ENCODE measurements around the gene NEXN.
"Not testable (repeated sequence)": the region's sequence is repeated elsewhere in the genome, so short reads cannot be mapped to it uniquely, and the experiment has no call there.

The NEXN gene

DNA sequence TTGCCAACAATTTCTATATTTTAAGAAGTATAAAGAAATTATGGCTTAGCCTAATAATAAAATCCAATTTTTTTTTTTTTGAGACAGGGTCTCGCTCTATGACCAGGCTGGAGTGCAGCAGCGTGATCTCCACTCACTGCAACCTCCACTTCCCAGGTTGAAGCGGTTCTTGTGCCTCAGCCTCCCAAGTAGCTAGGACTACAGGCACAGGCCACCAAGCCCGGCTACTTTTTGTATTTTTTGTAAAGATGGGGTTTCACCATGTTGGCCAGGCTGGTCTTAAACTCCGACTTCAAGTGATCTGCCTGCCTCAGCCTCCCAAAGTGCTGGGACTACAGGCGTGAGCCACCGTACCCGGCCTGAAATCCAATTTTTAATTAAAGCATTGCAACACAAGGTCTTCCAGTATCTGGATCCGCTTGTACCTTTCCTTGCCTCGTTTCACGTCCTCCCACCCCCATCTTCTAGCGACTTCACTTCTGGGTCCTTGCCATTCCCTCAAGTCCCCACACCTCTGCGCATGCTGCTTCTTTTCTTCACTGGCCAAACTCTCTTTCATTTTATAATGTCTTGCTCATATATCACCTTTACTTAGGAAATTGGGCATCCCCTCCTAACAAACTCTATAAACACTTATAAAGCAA is 88.1 kb downstream of the NEXN start:
- Histone ChIP-seq H3K4me1 (ENCODE audit: insufficient read depth, insufficient read length) (no peaks in the 10 kb centered on the region), H3K36me3 (ENCODE audit: insufficient read depth, insufficient read length, low read length) (peaks cover 67% of the 10 kb centered on the region), H3K9ac (ENCODE audit: insufficient read length, low read depth) (peak overlapping the region; percentile 100), H3K9me3 (ENCODE audit: insufficient read depth, low read length) (no peaks in the 10 kb centered on the region), H3K27me3 (ENCODE audit: insufficient read depth, insufficient read length) (no peaks in the 10 kb centered on the region), H3K4me3 (ENCODE audit: insufficient read length, low read depth) (peak overlapping the region; percentile 100)
- TF ChIP-seq SUZ12 (IDR thresholded peaks at IDR 0.05; ENCODE audit: extremely low read depth, insufficient read depth, insufficient read length) = no peak
- no peak for TF ChIP-seq YY1 (IDR thresholded peaks at IDR 0.05; ENCODE audit: insufficient read depth, insufficient read length)
- no peak for TF ChIP-seq ZNF274 (IDR thresholded peaks at IDR 0.05; ENCODE audit: low read depth, low read length)
- no peak for DNase-seq (ENCODE audit: low read depth, low spot score)

GRCh38 chr1:77977989-77978292 is 89.5 kb downstream of the NEXN start:
- DNase-seq (ENCODE audit: low read depth, low spot score) = no peak
- Histone ChIP-seq H3K9ac (ENCODE audit: insufficient read length, low read depth) (peak overlapping the region; percentile 100), H3K27me3 (ENCODE audit: insufficient read depth, insufficient read length) (no peaks in the 10 kb centered on the region), H3K36me3 (ENCODE audit: insufficient read depth, insufficient read length, low read length) (peaks cover 71% of the 10 kb centered on the region), H3K4me3 (ENCODE audit: insufficient read length, low read depth) (peak overlapping the region; percentile 100), H3K4me1 (ENCODE audit: insufficient read depth, insufficient read length) (no peaks in the 10 kb centered on the region), H3K9me3 (ENCODE audit: insufficient read depth, low read length) (no peaks in the 10 kb centered on the region)
- TF ChIP-seq YY1 (IDR thresholded peaks at IDR 0.05; ENCODE audit: insufficient read depth, insufficient read length) (no peak), ZNF274 (IDR thresholded peaks at IDR 0.05; ENCODE audit: low read depth, low read length) (no peak), SUZ12 (IDR thresholded peaks at IDR 0.05; ENCODE audit: extremely low read depth, insufficient read depth, insufficient read length) (no peak)

- no peaks in the 10 kb centered on the region for H3K27me3 ChIP-seq (ENCODE audit: insufficient read depth, insufficient read length)
- H3K9me3 ChIP-seq (ENCODE audit: insufficient read depth, low read length) = no peaks in the 10 kb centered on the region
- H3K9ac ChIP-seq (ENCODE audit: insufficient read length, low read depth) = peak overlapping the region; percentile 100
- H3K36me3 ChIP-seq (ENCODE audit: insufficient read depth, insufficient read length, low read length) = peaks cover 70% of the 10 kb centered on the region
- H3K4me1 ChIP-seq (ENCODE audit: insufficient read depth, insufficient read length) = no peaks in the 10 kb centered on the region
- peak overlapping the region; percentile 100 for H3K4me3 ChIP-seq (ENCODE audit: insufficient read length, low read depth)
- TF ChIP-seq YY1 (IDR thresholded peaks at IDR 0.05; ENCODE audit: insufficient read depth, insufficient read length) (peak; percentile 43), SUZ12 (IDR thresholded peaks at IDR 0.05; ENCODE audit: extremely low read depth, insufficient read depth, insufficient read length) (no peak)
- DNase-seq (ENCODE audit: low read depth, low spot score) = peak; percentile 76
Observed at GRCh38 chr1:77978293-77978968, 90.0 kb downstream of the NEXN start.

DNA sequence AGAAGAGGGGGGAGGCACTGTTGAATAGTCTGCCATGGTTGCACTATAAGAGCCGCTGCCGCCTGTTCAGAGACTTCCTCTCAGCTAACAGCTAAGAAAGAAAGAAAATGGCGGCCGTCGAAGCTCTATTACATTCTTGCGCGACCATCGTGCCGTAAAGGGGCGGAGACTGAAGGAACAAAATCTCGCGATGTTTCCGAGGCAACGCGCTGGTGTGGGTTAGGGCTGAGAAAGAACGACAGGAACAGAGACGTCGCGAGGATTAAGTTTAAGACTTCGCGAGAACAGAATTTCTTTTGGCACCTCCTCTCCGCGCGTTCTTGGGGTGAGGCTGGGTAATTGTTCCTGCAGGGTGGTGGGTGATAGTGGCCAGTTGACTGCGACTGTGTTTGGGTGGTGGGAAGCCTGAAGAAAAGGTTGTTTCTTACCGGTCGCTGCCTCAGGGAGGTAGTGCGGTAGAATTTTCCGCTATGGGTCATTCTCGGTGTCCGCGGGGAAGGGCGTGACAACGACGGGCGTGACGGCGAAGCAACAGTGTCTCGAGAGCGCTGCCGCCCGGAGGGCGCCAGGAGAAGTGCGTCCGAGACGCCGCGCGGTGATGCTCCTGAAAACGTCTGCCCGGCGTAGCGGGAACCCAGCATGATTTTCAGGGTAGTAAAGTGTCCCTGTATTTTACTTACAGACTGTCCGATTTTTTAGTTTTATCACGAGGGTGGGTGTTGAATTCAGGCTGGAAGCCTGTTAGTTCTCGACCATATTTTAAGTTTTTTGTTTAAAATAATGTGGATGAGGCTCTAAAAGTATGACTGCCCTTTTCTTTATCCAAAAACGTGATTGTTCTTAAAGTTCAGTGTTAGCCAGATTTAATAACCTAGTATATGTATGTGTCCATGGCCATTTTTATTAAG is 90.8 kb downstream of the NEXN start, which contains the start of gene FUBP1:
FUBP1 (minus strand) TSS at position 104 of the 908 bp plus-strand sequence; CDS start at position 36, 68 bp downstream.
- H3K4me3 ChIP-seq (ENCODE audit: insufficient read length, low read depth) = peak within 1 kb of the TSS; percentile 100
- DNase-seq (ENCODE audit: low read depth, low spot score) = peak; percentile 100
- H3K9ac ChIP-seq (ENCODE audit: insufficient read length, low read depth) = peak within 1 kb of the TSS; percentile 100
- H3K27me3 ChIP-seq (ENCODE audit: insufficient read depth, insufficient read length) = no peaks in the 10 kb centered on the region
- no peaks in the 10 kb centered on the region for H3K4me1 ChIP-seq (ENCODE audit: insufficient read depth, insufficient read length)
- H3K36me3 ChIP-seq (ENCODE audit: insufficient read depth, insufficient read length, low read length) = peaks cover 69% of the 10 kb centered on the region
- no peaks in the 10 kb centered on the region for H3K9me3 ChIP-seq (ENCODE audit: insufficient read depth, low read length)
- peak; percentile 85 for TF ChIP-seq YY1 (IDR thresholded peaks at IDR 0.05; ENCODE audit: insufficient read depth, insufficient read length)
- TF ChIP-seq SUZ12 (IDR thresholded peaks at IDR 0.05; ENCODE audit: extremely low read depth, insufficient read depth, insufficient read length) = no peak

DNA sequence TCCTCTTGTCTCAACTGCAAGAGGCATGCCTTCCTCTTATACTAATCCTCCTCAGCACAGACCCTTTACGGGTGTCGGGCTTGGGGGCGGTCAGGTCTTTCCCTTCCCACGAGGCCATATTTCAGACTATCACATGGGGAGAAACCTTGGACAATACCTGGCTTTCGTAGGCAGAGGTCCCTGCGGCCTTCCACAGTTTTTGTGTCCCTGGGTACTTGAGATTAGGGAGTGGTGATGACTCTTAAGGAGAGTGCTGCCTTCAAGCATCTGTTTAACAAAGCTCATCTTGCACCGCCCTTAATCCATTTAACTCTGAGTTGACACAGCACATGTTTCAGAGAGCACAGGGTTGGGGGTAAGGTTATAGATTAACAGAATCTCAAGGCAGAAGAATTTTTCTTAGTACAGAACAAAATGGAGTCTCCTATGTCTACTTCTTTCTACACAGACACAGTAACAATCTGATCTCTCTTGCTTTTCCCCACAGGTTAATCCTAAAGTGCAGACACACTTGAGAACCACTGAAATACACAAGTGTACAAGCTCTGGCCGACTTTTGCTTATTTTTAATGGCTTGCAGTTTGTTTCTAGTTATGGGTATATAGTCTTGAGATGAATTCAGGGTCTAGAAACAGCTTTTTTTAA is 95.0 kb downstream of the NEXN start:
- DNase-seq (ENCODE audit: low read depth, low spot score); H3K27me3 ChIP-seq (ENCODE audit: insufficient read depth, insufficient read length); H3K4me1 ChIP-seq (ENCODE audit: insufficient read depth, insufficient read length); H3K4me3 ChIP-seq (ENCODE audit: insufficient read length, low read depth); H3K9ac ChIP-seq (ENCODE audit: insufficient read length, low read depth); H3K9me3 ChIP-seq (ENCODE audit: insufficient read depth, low read length): not testable (repeated sequence)
- H3K36me3 ChIP-seq (ENCODE audit: insufficient read depth, insufficient read length, low read length) = peaks cover 62% of the 10 kb centered on the region

DNA sequence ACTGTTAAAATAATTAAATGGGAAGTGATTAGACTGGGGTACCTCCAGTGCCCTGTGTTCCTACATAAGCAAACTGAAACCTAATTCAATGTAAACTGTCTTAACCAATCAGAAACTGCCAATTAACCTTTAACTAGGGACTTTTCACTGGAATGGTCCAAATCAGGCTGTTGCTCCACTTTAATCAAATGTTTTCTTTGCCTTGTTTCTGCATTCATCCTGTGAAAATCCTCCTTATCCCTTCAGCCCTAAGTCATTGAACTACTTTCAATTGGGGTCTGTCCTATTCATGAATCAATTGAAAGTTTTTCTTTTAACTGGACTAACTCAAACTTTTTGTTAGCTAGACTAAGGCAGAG is 95.6 kb downstream of the NEXN start:
- no peaks in the 10 kb centered on the region for H3K4me1 ChIP-seq (ENCODE audit: insufficient read depth, insufficient read length)
- DNase-seq (ENCODE audit: low read depth, low spot score) = no peak
- H3K9ac ChIP-seq (ENCODE audit: insufficient read length, low read depth) = no peak overlapping the region
- H3K27me3 ChIP-seq (ENCODE audit: insufficient read depth, insufficient read length) = no peaks in the 10 kb centered on the region
- H3K36me3 ChIP-seq (ENCODE audit: insufficient read depth, insufficient read length, low read length) = peaks cover 62% of the 10 kb centered on the region
- no peaks in the 10 kb centered on the region for H3K9me3 ChIP-seq (ENCODE audit: insufficient read depth, low read length)
- TF ChIP-seq YY1 (IDR thresholded peaks at IDR 0.05; ENCODE audit: insufficient read depth, insufficient read length) = no peak
- TF ChIP-seq SUZ12 (IDR thresholded peaks at IDR 0.05; ENCODE audit: extremely low read depth, insufficient read depth, insufficient read length) = no peak
- TF ChIP-seq ZNF274 (IDR thresholded peaks at IDR 0.05; ENCODE audit: low read depth, low read length) = no peak
- no peak overlapping the region for H3K4me3 ChIP-seq (ENCODE audit: insufficient read length, low read depth)

GRCh38 chr1:77984629-77985028 is 96.2 kb downstream of the NEXN start:
- no peak overlapping the region for H3K9ac ChIP-seq (ENCODE audit: insufficient read length, low read depth)
- no peak for DNase-seq (ENCODE audit: low read depth, low spot score)
- H3K27me3 ChIP-seq (ENCODE audit: insufficient read depth, insufficient read length) = no peaks in the 10 kb centered on the region
- TF ChIP-seq SUZ12 (IDR thresholded peaks at IDR 0.05; ENCODE audit: extremely low read depth, insufficient read depth, insufficient read length) (no peak), YY1 (IDR thresholded peaks at IDR 0.05; ENCODE audit: insufficient read depth, insufficient read length) (no peak), ZNF274 (IDR thresholded peaks at IDR 0.05; ENCODE audit: low read depth, low read length) (no peak)
- no peaks in the 10 kb centered on the region for H3K4me1 ChIP-seq (ENCODE audit: insufficient read depth, insufficient read length)
- no peak overlapping the region for H3K4me3 ChIP-seq (ENCODE audit: insufficient read length, low read depth)
- H3K9me3 ChIP-seq (ENCODE audit: insufficient read depth, low read length) = no peaks in the 10 kb centered on the region
- peaks cover 64% of the 10 kb centered on the region for H3K36me3 ChIP-seq (ENCODE audit: insufficient read depth, insufficient read length, low read length)

Data from NT2/D1 (cell line).